GM21360 (cell line): ENCODE data around the gene SESN3.
"Not testable (repeated sequence)": the region's sequence is repeated elsewhere in the genome, so short reads cannot be mapped to it uniquely, and the experiment has no call there.

Experiments
- ATAC-seq: cut with Tn5 transposase; IDR thresholded peaks from one replicate; pipeline ENCODE4 v1.9.1; 2021; ENCODE audit warnings: mild to moderate bottlenecking, moderate library complexity; ENCODE audit not compliant: unreplicated experiment

SESN3 gene

GRCh38 chr11:95227060-95227459 is 3.9 kb downstream of the SESN3 start:
- not testable (repeated sequence) for ATAC-seq

- no peak for ATAC-seq
Observed at GRCh38 chr11:95222817-95223216, 8.2 kb downstream of the SESN3 start.

GRCh38 chr11:95219599-95219998 is 11.4 kb downstream of the SESN3 start:
- no peak for ATAC-seq

GRCh38 chr11:95218149-95218548 is 12.9 kb downstream of the SESN3 start:
- no peak for ATAC-seq

DNA sequence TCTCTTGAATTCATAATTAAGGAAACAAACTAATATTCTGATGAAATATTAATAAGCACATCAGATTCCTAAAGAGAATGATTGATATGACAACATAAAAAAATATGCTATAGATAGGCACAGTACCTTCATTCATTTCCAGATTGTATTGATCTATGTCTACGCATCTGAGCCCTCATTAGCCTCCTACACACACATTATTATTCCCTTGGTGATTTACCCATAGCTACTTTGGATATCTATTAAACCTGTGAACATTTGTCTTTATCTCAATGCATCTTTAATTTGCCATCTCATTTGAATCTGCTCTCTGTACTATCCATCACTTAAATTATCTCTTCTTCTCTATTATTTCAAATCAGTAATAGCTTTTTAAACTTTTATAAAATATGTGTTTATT is 18.4 kb downstream of the SESN3 start:
- ATAC-seq = no peak

DNA sequence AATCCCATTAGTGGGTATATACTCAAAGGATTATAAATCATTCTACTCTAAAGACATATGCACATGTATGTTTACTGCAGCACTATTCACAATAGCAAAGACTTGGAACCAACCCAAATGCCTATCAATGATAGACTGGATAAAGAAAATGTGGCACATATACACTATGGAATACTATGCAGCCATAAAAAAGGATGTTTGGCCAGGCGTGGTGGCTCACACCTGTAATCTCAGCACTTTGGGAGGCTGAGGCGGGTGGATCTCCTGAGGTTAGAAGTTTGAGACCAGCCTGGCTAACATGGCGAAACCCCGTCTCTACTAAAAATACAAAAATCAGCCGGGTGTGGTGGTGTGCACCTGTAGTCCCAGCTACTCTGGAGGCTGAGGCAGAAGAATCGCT is 21.5 kb downstream of the SESN3 start:
- ATAC-seq = not testable (repeated sequence)

GRCh38 chr11:95200781-95201457 is 30.1 kb downstream of the SESN3 start:
- no peak for ATAC-seq

GRCh38 chr11:95195831-95196230 is 35.2 kb downstream of the SESN3 start:
- ATAC-seq = no peak

DNA sequence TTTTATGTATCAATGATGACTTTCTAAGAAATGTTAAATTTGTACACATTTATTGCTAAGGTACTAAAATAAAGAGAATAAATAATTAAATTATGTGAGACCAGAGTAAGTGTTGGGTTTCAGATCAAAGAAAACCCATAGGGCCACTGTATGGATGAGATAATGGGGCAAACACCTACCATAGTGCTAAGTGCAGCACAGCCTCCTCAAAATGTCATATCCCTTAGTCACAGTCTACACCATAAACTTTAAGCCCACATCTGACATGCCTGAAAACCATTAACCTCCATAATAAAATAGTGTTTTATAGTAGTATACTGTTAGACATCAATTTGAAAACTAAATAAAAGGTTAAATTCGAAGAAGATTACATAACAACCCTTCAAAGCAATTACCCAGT is 37.5 kb downstream of the SESN3 start:
- no peak for ATAC-seq

- no peak for ATAC-seq
Observed at GRCh38 chr11:95192717-95193116, 38.3 kb downstream of the SESN3 start.

DNA sequence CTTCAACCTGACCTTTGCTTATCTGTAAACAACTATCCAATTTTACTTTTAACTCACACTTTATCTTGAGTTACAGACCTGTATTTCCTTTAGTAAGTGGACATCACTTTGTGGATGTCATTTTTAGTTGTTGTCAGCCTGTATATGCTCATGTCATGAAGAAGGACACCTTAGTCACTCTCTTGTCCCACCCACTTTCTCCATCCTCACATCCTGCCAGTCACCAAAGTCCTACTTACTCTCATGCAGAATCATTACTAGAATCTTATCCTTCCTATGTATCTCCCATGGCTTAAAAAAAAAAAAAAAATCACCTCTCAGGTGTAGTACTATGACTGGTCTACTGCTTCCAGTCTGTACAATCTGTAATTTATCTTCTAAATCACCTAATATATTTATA is 43.3 kb downstream of the SESN3 start:
- ATAC-seq = no peak

DNA sequence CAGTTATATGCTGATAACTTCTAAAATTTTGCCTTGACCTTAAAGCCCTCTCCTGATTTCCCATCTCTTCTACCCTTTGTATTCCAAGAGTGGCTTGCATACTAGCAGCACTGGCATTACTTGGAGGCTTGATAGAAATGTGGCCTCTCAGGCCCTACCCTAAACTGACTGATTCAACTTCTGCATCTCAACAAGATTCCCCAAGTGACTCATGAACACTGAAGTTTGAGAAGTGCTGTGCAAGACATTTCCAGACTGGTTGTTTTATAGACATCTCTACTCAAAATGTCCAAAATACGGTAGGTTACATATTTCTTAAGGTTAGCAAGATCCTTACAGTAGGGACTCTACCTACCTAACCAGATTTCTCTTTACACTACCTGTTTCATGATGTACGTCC is 48.6 kb downstream of the SESN3 start:
- no peak for ATAC-seq

- ATAC-seq = no peak
Observed at GRCh38 chr11:95175818-95176380, 55.1 kb downstream of the SESN3 start.

DNA sequence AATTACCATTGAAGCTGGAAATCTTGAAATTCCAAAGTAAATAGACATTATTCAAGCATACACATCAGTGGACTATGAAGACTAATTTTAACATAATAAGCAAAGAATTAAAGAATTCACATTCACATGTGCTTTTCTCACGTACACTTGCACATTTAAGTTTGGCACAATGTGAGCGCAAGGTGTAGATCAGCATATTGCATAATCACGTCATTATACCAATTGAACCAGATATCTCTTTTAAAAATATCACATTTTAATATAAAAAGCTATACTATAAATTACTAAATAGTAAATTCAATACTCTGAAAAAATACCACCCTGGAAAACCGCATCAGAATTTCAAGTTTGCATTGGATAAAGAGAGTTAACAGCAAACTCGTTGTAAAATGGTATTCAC is 60.7 kb downstream of the SESN3 start:
- ATAC-seq = no peak

DNA sequence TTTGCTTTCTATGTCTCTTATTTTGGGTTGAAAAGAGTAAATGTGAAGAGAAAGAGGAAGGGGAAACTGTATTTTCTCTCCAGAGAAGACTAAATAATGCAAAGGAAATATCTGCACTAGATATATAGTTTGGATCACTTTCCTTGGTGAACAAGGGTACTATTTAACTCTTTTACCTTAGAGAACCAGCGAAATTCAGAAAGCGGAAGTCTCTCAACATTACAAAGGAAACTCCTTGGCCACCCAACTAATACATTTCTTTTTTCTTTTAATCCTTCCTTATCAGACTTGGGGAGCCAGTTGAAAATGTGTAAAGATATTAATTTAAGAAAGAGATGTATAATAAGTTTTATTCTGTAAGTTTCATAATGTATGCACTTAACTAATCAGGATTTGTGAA is 64.2 kb downstream of the SESN3 start:
- no peak for ATAC-seq

GRCh38 chr11:95165638-95166037 is 65.4 kb downstream of the SESN3 start:
- no peak for ATAC-seq

GRCh38 chr11:95163106-95163505 is 67.9 kb downstream of the SESN3 start:
- ATAC-seq = no peak

DNA sequence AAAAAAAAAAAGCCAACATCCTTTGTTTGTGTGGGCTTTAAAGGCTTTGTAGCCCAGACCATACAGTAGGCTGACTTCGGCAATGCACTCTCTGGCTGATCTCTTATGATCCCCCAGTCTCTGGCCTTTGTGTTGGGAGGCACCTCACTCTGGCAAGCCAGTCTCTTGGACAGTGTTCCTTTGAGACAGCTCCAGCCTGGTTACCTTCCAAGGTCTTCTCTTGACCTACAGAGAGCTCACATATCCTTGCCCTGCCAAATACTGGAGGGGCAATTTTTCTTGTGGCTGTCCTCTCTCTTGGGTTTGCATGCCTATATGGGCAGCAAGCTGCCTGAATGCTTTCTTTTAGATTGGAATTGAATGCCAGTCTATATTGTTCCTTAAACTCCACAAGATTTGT is 69.8 kb downstream of the SESN3 start:
- ATAC-seq = no peak

DNA sequence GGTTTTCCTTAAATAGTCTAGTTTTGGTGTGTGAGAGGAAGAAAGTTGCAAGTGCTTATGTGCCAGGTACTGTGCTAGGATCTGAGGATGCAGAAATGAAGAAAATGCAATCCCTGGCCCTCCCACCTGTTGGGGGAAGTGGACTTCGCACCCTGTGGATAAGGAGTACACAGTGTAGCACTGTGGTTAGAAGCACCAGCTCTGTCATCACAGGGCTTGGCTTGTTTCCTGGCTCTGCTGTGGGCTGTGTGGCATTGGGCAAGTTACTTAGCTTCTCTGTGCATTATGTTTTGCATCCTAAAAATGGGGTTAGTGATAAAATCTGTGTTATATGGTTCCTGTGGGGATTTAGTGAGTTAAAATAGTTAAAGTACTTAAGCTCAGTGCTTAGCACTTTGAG is 73.2 kb downstream of the SESN3 start:
- ATAC-seq = no peak

- no peak for ATAC-seq
Observed at GRCh38 chr11:95156916-95157541, 74.0 kb downstream of the SESN3 start.

DNA sequence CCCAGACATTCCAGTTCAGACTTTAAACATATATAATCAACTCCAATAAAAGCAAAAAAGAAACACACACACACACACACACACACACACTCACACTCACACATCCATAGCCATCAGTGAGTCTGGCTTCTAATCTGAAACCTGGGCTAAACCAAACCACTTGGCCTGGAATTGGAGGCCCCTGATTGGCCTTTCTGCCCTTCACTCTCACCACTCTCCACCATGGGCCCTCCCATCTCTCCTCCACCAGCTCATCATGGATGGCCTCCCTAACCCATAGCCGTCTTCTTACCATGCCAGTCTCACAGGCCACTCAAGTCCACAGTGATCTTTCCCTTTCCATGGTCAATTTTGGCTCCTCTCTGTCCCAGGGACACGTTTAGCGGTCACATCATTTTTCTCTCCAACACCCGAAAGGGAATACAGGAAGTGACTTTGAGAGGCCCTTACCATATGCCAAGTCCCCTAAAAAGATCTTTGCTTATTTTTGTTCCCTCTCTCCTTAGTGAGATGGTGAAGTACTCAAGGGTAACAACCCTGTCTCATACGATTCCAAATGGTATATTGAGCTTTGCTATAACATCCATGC is 74.8 kb downstream of the SESN3 start:
- no peak for ATAC-seq

DNA sequence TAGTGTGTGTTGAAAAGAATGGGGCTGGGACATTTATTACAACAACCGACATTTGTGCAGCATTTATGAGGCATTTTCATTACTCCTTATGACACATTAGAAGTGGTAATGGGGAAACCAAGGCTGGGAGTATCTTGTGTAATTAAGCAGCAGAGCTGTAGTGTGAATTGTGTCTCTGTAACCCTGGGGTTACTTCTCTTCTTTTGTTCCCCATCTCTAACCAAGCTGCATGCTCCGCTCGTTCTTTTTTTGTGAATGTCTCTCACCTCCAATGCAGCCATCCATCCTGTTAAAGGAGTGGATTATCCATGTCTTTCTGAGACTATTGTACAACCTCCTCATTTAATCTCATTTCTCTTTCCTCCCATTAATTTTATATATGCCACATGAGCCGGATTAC is 75.6 kb downstream of the SESN3 start:
- ATAC-seq = no peak
